ENCODE data around the gene ARFIP1.

Gene ARFIP1

GRCh38 chr4:152937336-152938236, 157.8 kb downstream of the ARFIP1 start:
- H3K9me3 ChIP-seq (ENCODE audit: control insufficient read depth, insufficient read depth, low read depth, low read length) = no peaks in the 10 kb centered on the region
- H3K27ac ChIP-seq (ENCODE audit: extremely low read depth, low read depth, low read length) = peak overlapping the region; percentile 19; the same call in 1 of the 2 replicates
- H3K4me1 ChIP-seq (ENCODE audit: control insufficient read depth, insufficient read depth, low read length) = no peaks in the 10 kb centered on the region
- peak overlapping the region; percentile 67 for H3K4me3 ChIP-seq (ENCODE audit: low read depth, low read length)
- POLR2A ChIA-PET = no interaction called here
- H3K36me3 ChIP-seq (ENCODE audit: control insufficient read depth in 2 of 2, insufficient read depth in 1 of 2, low read length in 2 of 2) = no peaks in the 10 kb centered on the region
- CTCF ChIA-PET = no interaction called here
- TF ChIP-seq ZNF18 (tag by site-specific recombination; IDR thresholded peaks at IDR 0.05) (no peak), ZNF398 (tag by site-specific recombination; IDR thresholded peaks at IDR 0.05) (no peak), ZNF843 (tag by site-specific recombination; IDR thresholded peaks at IDR 0.05) (no peak), ZNF175 (tag by site-specific recombination; IDR thresholded peaks at IDR 0.05) (no peak), ZFHX2 (tag by site-specific recombination; conservative IDR thresholded peaks at IDR 0.05) (peak; percentile 72), ZNF223 (tag by site-specific recombination; IDR thresholded peaks at IDR 0.05) (no peak), KLF1 (tag by site-specific recombination; IDR thresholded peaks at IDR 0.05) (0 out of 2 replicates have a peak, but pooled peaks have one; percentile 29), EGR2 (tag by site-specific recombination; IDR thresholded peaks at IDR 0.05; ENCODE audit: low read depth) (0 out of 2 replicates have a peak, but pooled peaks have one; percentile 63), PRDM4 (tag by site-specific recombination; IDR thresholded peaks at IDR 0.05) (no peak), ZNF280D (tag by site-specific recombination; IDR thresholded peaks at IDR 0.05) (no peak), ZNF138 (tag by site-specific recombination; IDR thresholded peaks at IDR 0.05; ENCODE audit: borderline replicate concordance) (no peak), ZNF548 (tag by site-specific recombination; IDR thresholded peaks at IDR 0.05) (no peak), PATZ1 (tag by site-specific recombination; IDR thresholded peaks at IDR 0.05) (no peak), KLF9 (tag by site-specific recombination; IDR thresholded peaks at IDR 0.05; ENCODE audit: low read depth) (peak; percentile 85), MYNN (tag by site-specific recombination; IDR thresholded peaks at IDR 0.05; ENCODE audit: borderline replicate concordance) (no peak), SP3 (tag by site-specific recombination; IDR thresholded peaks at IDR 0.05) (peak; percentile 74), GLIS2 (tag by site-specific recombination; IDR thresholded peaks at IDR 0.05) (peak; percentile 76), ZNF791 (tag by site-specific recombination; IDR thresholded peaks at IDR 0.05) (no peak), GLIS1 (tag by site-specific recombination; IDR thresholded peaks at IDR 0.05) (peak; percentile 65), SP2 (tag by site-specific recombination; IDR thresholded peaks at IDR 0.05) (peak; percentile 36), ZBTB8A (tag by site-specific recombination; IDR thresholded peaks at IDR 0.05) (peak; percentile 76), ZNF600 (tag by site-specific recombination; IDR thresholded peaks at IDR 0.05) (no peak), ZNF521 (tag by site-specific recombination; IDR thresholded peaks at IDR 0.05) (no peak), ZNF155 (tag by site-specific recombination; IDR thresholded peaks at IDR 0.05) (no peak)
